HG02763 (cell line): ENCODE data around the gene ATP5ME.
"Not testable (repeated sequence)": the region's sequence is repeated elsewhere in the genome, so short reads cannot be mapped to it uniquely, and the experiment has no call there.

Experiments
- ATAC-seq: cut with Tn5 transposase; IDR thresholded peaks from one replicate; pipeline ENCODE4 v1.9.1; 2021; ENCODE audit warnings: mild to moderate bottlenecking, moderate library complexity; ENCODE audit not compliant: unreplicated experiment

The ATP5ME gene

GRCh38 chr4:636628-637159 lies 37.4 kb downstream of the ATP5ME start:
- no peak for ATAC-seq

- ATAC-seq = no peak
These were observed 38.0 kb downstream of the ATP5ME start for GRCh38 chr4:635851-636627.

- not testable (repeated sequence) for ATAC-seq
These were observed 38.8 kb downstream of the ATP5ME start for GRCh38 chr4:635066-635835.

- ATAC-seq = no peak
These were observed 39.5 kb downstream of the ATP5ME start for GRCh38 chr4:634599-634985.

GRCh38 chr4:633976-634598 lies 40.0 kb downstream of the ATP5ME start:
- no peak for ATAC-seq

- no peak for ATAC-seq
These were observed 40.7 kb downstream of the ATP5ME start for GRCh38 chr4:633406-633805.

- ATAC-seq = no peak
These were observed 41.1 kb downstream of the ATP5ME start for GRCh38 chr4:632926-633325.

- ATAC-seq = no peak
These were observed 41.8 kb downstream of the ATP5ME start for GRCh38 chr4:632196-632790.

- ATAC-seq = no peak
These were observed 43.4 kb downstream of the ATP5ME start for GRCh38 chr4:630656-631055.

- no peak for ATAC-seq
These were observed 44.0 kb downstream of the ATP5ME start for GRCh38 chr4:629915-630641.

- no peak for ATAC-seq
These were observed 44.5 kb downstream of the ATP5ME start for GRCh38 chr4:629636-629914.

- ATAC-seq = no peak
These were observed 45.0 kb downstream of the ATP5ME start for GRCh38 chr4:628821-629635.

- ATAC-seq = no peak
These were observed 45.8 kb downstream of the ATP5ME start for GRCh38 chr4:628311-628741.

GRCh38 chr4:627347-628125 lies 46.5 kb downstream of the ATP5ME start:
- ATAC-seq = no peak

- ATAC-seq = no peak
These were observed 47.6 kb downstream of the ATP5ME start for GRCh38 chr4:626201-627091.

- no peak for ATAC-seq
These were observed 48.4 kb downstream of the ATP5ME start for GRCh38 chr4:625631-626161.

GRCh38 chr4:624705-625590 lies 49.1 kb downstream of the ATP5ME start, which contains the start of gene PDE6B:
Gene PDE6B, plus strand, starts transcription at chr4:625573. Its CDS starts 54 bp downstream, at chr4:625627.
- ATAC-seq = no peak
